Uterus (tissue), 4 donors: ENCODE measurements around the gene EVI5L. TPM values are rescaled to one million over a fixed set of nuclear protein-coding genes. Genes with fewer than 3 reads are reported as not detected.
A peak's percentile ranks its signal among the peaks of the same experiment; 100 is the strongest.

ENCODE experiments used
- DNase-seq, 2 donors: peaks; one replicate each; pipeline ENCODE4 v3.0.0-alpha.2; 2019 to 2020
- H3K27ac ChIP-seq, 2 donors: fragments of 200-600 bp; sonication (generic); 1 replicate in 1 of 2; 2 replicates in 1 of 2; pipeline ENCODE4 v1.5.1; 2016 to 2018
- H3K27me3 ChIP-seq, 2 donors: fragments of 200-600 bp; sonication (generic); one replicate each; pipeline ENCODE4 v1.5.1; 2018 to 2019; ENCODE audit warnings: control low read depth in 1 of 2
- H3K36me3 ChIP-seq, 2 donors: fragments of 200-600 bp; sonication (generic); one replicate each; pipeline ENCODE4 v1.5.1; 2019; ENCODE audit warnings: control low read depth in 1 of 2
- H3K4me1 ChIP-seq, 2 donors: fragments of 200-600 bp; sonication (generic); one replicate each; pipeline ENCODE4 v1.5.1; 2018 to 2019; ENCODE audit warnings: control low read depth in 1 of 2
- H3K4me3 ChIP-seq, 2 donors: fragments of 200-600 bp; sonication (generic); 1 replicate in 1 of 2; 2 replicates in 1 of 2; pipeline ENCODE4 v1.5.1; 2018 to 2019; ENCODE audit warnings: mild to moderate bottlenecking in 1 of 2
- H3K9me3 ChIP-seq, 2 donors: fragments of 200-600 bp; sonication (generic); one replicate each; pipeline ENCODE4 v1.5.1; 2019; ENCODE audit warnings: control low read depth in 1 of 2
- POLR2A ChIP-seq, 2 donors: fragments of 450-650 bp; IDR thresholded peaks; one replicate each; pipeline ENCODE4 v1.6.1; 2016; ENCODE audit warnings: antibody characterized with exemption in 2 of 2, mild to moderate bottlenecking in 1 of 2, moderate library complexity in 1 of 2
- intact Hi-C: fragments of 100-400 bp; cut with DNase I; formaldehyde crosslinking; loops from one replicate; pipeline ENCODE4 v1.15.1; 2023; ENCODE audit warnings: low total_unique reads
- total RNA-seq, 4 donors: library from RNA; depleted of rRNA in 3 of 4; stranded (reverse); fragments of >200 nt in 3 of 4; gene quantifications; one replicate each; pipeline versions ENCODE4 v1.1.0 to v1.2.4, GENCODE V29; 2014 to 2023
- TF ChIP-seq, protein P1 (sequence below), 4 experiments: fragments of 200-600 bp in 2 of 4; fragments of 450-650 bp in 2 of 4; sonication (generic) in 2 of 4; IDR thresholded peaks; one replicate each; pipeline ENCODE4 v1.5.1; 2016 to 2019; ENCODE audit warnings: antibody characterized with exemption in 4 of 4, mild to moderate bottlenecking in 2 of 4, moderate library complexity in 1 of 4
- donor health status: DM: yes; HTN: yes; CAD: no.

The EVI5L gene
- total RNA-seq, 4 donors from 2014 or later, result 9.1 to 14.9 (median 12.4) TPM

- Histone ChIP-seq H3K4me1 (no peaks in the 10 kb centered on the region), H3K4me3 (no peak overlapping the region), H3K36me3 (no peaks in the 10 kb centered on the region), H3K27me3 (no peaks in the 10 kb centered on the region), H3K27ac (no peak overlapping the region), H3K9me3 (no peaks in the 10 kb centered on the region)
- intact Hi-C loops, result no loop called here
- no peak for TF ChIP-seq POLR2A (IDR thresholded peaks at IDR 0.05)
- TF ChIP-seq, protein P1, sequence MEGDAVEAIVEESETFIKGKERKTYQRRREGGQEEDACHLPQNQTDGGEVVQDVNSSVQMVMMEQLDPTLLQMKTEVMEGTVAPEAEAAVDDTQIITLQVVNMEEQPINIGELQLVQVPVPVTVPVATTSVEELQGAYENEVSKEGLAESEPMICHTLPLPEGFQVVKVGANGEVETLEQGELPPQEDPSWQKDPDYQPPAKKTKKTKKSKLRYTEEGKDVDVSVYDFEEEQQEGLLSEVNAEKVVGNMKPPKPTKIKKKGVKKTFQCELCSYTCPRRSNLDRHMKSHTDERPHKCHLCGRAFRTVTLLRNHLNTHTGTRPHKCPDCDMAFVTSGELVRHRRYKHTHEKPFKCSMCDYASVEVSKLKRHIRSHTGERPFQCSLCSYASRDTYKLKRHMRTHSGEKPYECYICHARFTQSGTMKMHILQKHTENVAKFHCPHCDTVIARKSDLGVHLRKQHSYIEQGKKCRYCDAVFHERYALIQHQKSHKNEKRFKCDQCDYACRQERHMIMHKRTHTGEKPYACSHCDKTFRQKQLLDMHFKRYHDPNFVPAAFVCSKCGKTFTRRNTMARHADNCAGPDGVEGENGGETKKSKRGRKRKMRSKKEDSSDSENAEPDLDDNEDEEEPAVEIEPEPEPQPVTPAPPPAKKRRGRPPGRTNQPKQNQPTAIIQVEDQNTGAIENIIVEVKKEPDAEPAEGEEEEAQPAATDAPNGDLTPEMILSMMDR (IDR thresholded peaks at IDR 0.05), result no peak
- DNase-seq, result no peak
Measured at GRCh38 chr19:7883796-7884570, 54.0 kb downstream of the EVI5L start.

- Histone ChIP-seq H3K4me3 (no peak overlapping the region), H3K27me3 (no peaks in the 10 kb centered on the region), H3K36me3 (no peaks in the 10 kb centered on the region), H3K27ac (no peak overlapping the region), H3K9me3 (no peaks in the 10 kb centered on the region), H3K4me1 (no peaks in the 10 kb centered on the region)
- DNase-seq, result no peak
- TF ChIP-seq, protein P1 (IDR thresholded peaks at IDR 0.05), result no peak
- TF ChIP-seq POLR2A (IDR thresholded peaks at IDR 0.05), result no peak
- intact Hi-C loops, result no loop called here
Measured at GRCh38 chr19:7885818-7886217, 55.8 kb downstream of the EVI5L start.

- Histone ChIP-seq H3K36me3 (no peaks in the 10 kb centered on the region), H3K27ac (no peak overlapping the region), H3K4me1 (no peaks in the 10 kb centered on the region), H3K27me3 (no peaks in the 10 kb centered on the region), H3K4me3 (no peak overlapping the region), H3K9me3 (no peaks in the 10 kb centered on the region)
- TF ChIP-seq POLR2A (IDR thresholded peaks at IDR 0.05), result no peak
- TF ChIP-seq, protein P1 (IDR thresholded peaks at IDR 0.05), result no peak
- DNase-seq, result no peak
- intact Hi-C loops, result no loop called here
Measured at GRCh38 chr19:7887408-7888144, 57.6 kb downstream of the EVI5L start.

DNA sequence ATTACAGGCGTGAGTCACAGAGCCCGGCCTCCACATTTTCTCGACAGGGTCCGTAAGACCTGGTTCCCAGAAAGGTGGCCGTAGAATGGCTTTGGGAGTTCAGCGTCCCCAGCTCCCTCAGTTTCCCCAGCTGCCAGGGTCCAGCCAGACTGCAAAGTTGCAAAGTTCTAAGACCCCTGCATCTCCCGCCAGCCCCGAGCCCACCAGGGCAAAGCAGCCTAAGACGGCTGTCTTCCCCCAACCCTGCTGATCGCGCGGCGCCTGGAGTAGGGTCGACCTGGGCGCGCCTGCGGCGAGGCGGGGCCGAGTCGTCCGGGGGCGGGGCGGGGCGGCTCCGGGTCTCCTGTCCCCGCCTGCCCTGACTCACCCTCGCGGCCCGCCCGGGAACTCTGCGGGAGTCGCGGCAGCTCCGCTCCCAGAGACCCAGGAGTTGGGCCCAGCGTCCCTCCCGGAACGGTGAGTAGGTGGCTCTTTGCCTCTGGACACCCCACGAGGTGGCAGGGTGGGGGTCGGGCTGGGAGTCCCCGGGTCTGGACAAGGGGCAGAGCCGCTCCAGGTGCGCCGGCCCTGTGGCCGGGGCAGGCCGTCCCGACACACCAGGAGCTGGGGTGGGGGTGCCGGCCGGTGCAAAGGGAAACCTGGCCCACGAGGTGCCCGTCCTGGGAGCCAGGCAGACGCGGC lies 58.3 kb downstream of the EVI5L start, which contains the start of gene LRRC8E:
Gene LRRC8E (plus strand): TSS at position 366 of the 681 bp plus-strand sequence. CDS start 7,094 bp downstream, outside the sequence.
- Histone ChIP-seq H3K27me3 (no peaks in the 10 kb centered on the region), H3K4me3 (no peak within 1 kb of the TSS), H3K9me3 (no peaks in the 10 kb centered on the region), H3K4me1 (no peaks in the 10 kb centered on the region), H3K27ac (no peak within 1 kb of the TSS), H3K36me3 (no peaks in the 10 kb centered on the region)
- TF ChIP-seq, protein P1 (IDR thresholded peaks at IDR 0.05), result no peak
- TF ChIP-seq POLR2A (IDR thresholded peaks at IDR 0.05), result peak in 1 of 2 donors; percentile 15
- intact Hi-C loops, result no loop called here
- DNase-seq, result no peak
